ENCODE measurements around the gene SETD7.

GRCh38 chr4:139484783-139485311 lies 71.2 kb downstream of the SETD7 start:
- TF ChIP-seq GATA2 (IDR thresholded peaks at IDR 0.05; ENCODE audit: low read depth, low read length) (no peak), GATA3 (IDR thresholded peaks at IDR 0.05; ENCODE audit: low read depth, low read length) (no peak)
